Spleen (tissue), 7 donors: Measurements from ENCODE around the gene ANKS4B.

Source experiments
- CTCF ChIP-seq, 11 experiments: fragments of 200-600 bp in 7 of 11; fragments of 450-650 bp in 4 of 11; sonication (generic) in 4 of 11; IDR thresholded peaks in 8 of 11; conservative IDR thresholded peaks in 3 of 11; 1 replicate in 7 of 11; 2 replicates in 4 of 11; pipeline versions ENCODE4 v1.4.0 to v1.8.0; 2016 to 2021; ENCODE audit warnings: antibody characterized with exemption in 11 of 11, inconsistent platforms in 4 of 11, mild to moderate bottlenecking in 1 of 11
- POLR2A ChIP-seq, 3 donors: fragments of 450-650 bp; IDR thresholded peaks; one replicate each; pipeline ENCODE4 v1.5.1; 2017; ENCODE audit warnings: antibody characterized with exemption in 3 of 3, mild to moderate bottlenecking in 1 of 3
- donor health status: DM: no; HTN: no; CAD: no; lungs with moderate emphysema.
- donor health status: DM: no; HTN: no; CAD: no.
- donor health status: DM: no; HTN: no; CAD: no.

DNA sequence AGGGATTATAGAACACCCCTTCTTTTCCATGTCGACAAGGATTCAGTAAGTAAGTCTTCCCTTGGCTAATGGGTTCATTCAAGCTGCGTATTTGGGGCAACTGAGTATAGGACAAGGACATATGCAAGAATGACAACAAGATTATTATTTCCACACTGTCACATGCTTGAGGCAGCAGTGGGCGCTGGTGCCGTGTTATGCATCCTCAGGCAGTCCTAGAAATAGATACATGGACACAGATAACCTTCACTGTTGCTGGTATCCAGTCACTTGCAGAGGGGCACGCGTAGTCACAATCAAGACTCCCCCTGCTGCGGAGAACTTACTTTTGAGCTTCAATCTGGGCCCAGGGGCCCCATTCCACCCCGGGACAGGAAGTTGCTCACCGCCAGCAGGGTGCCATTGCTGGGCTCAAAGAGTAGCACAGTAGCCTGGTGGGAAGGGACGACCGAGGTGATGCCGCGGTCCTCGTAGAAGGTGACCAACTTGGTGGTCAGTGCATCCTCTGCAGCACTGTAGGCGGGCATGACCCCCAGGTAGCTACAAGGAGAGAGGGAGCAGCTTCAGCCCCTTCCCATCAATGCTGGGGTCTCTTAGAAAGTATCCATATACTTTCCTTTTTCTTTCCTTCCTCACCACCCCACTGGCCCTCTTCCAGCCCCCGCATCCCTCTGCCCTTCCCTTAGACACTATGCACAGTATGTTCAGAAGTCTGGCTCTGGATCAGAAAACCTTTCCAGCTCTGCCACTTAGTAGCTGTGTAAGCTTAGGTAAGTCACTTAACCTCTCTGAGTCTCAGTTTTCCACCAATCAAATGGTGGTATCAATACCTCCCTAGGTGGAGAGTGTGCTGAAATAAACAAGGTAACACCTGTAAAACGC lies 43.8 kb downstream of the ANKS4B start:
- no peak for TF ChIP-seq CTCF (IDR thresholded peaks at IDR 0.05 in 8 of 11, conservative IDR thresholded peaks at IDR 0.05 in 3 of 11)
- no peak for TF ChIP-seq POLR2A (IDR thresholded peaks at IDR 0.05)
